Measurements from ENCODE around the gene SLC16A1.
"Not testable (repeated sequence)": the region's sequence is repeated elsewhere in the genome, so short reads cannot be mapped to it uniquely, and the experiment has no call there.

The SLC16A1 gene

DNA sequence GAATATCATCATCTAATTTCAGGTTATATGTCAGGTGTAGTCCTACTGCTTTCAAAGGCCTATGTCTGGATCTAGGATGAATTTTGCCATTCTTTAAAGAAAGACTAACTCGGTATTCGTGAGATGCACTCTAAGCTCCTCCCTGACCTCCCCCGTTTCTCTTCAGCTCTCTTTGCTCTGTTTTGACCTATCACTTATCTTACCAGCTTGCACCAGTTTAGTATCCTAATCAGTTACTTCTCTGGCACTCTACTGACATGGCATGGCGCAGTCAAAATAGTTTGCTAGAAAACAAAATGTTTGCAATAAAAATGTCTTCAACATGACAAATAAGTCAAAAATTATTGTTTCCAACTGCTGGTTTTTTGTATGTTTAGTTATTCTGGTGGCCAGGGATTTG lies 8.4 kb upstream of the SLC16A1 start:
- DNase-seq = no peak

DNA sequence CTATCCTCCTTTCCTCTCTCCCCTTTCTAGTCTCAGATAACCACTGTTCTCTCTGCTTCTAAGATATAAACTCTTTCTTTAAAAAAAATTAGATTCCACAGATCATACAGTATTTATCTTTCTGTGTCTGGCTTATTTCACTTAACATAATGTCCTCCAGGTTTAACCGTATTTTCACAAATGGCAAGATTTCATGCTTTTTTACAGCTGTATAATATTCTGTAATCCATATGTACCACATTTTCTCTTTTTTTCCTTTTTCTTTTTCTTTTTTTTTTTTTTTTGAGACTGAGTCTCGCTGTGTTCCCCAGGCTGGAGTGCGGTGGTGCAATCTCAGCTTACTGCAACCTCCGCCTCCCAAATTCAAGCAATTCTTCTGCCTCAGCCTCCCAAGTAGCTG lies 5.1 kb upstream of the SLC16A1 start:
- DNase-seq = no peak

DNA sequence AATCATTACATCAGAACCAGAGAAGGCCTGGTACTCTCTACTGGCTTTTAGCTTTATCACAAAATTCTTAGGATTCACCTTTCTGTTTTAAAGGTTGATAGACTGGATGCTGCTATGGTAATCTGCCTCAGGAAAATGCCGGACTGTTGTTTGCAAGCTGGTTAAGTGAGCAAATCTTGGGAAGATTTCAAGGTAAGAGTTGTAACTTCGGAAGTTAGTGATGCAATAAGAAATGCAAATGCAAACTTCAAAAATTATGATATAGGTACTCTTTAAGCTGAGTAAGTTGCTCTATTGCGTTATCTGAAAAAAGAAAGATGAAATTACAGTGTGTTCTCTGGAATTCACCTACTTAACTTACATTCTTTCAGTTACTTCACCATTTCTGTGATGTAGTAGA lies 4.4 kb upstream of the SLC16A1 start:
- DNase-seq = no peak

DNA sequence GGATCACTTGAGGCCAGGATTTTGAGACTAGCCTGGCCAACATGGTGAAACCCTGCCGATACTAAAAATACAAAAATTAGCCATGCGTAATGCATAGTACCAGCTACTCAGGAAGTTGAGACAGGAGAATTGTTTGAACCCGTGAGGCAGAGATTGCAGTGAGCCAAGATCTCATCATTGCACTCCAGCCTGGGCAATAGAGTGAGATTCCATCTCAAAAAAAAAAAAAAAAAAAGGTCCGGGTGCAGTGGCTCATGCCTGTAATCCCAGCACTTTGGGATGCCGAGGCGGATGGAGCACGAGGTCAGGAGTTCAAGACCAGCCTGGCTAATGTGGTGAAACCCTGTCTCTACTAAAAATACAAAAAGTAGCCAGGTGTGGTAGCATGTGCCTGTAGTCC lies 2.2 kb upstream of the SLC16A1 start:
- DNase-seq = not testable (repeated sequence)

DNA sequence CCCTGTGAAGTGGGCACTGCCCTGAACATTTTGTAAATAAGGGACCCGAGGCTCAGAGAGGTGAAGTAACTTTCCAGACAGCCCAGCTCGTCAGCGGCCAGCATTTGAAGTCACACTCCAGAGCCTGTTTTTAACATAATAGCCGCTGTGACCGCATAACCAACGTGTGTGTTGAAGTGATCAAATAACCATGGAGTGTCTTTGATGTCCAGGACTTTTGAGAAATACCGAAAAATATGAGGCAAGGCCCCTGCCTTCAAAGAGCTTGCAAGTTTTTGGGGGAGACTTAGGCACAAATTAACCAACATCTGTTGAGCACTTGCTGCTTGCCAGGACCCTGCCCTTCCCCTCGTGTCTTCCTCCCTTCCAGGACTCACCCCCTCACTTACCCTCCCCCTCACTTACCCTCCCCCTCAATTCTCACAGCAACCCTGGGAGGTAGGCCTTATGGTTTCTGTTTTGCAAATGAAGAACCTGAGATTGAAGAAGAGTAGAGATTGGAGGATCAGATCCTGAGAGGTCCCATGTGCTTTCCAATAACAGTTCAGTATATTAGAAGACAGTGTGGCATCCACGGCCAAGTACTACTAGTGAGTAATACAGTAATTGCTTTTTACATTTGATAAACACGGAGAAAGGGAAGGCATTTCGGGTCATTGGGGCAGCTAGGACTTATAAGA lies 1.3 kb upstream of the SLC16A1 start:
- peak; percentile 40 for DNase-seq

DNA sequence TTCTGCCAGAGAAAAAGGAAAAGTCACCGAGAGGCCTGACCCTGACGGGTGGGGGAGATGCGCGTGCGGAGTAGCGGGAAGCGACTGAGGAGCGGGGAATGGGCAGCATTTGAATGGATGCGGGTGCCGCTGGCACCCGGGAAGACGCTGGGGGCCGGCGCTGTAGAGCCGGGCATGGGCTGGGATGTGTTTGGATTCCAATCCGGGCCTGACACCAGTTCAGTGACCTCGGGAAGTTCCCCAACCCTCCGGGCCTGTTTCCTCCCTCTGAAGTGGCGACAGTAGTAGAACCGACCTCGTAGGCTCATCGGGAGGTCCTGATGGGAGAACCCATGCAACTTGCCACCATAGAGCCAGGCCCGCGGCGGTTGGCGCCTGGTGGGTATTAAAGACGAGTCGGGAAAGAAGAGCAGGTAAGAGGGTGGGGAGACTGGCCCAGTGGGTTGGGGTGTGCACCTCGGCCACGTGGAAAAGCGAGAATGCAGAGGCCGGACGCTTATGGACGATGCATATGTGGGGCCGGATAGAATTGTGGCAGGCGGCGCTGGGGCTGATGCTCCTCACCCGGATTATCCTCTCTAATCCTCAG lies 642 bp upstream of the SLC16A1 start:
- DNase-seq = peak; percentile 39

DNA sequence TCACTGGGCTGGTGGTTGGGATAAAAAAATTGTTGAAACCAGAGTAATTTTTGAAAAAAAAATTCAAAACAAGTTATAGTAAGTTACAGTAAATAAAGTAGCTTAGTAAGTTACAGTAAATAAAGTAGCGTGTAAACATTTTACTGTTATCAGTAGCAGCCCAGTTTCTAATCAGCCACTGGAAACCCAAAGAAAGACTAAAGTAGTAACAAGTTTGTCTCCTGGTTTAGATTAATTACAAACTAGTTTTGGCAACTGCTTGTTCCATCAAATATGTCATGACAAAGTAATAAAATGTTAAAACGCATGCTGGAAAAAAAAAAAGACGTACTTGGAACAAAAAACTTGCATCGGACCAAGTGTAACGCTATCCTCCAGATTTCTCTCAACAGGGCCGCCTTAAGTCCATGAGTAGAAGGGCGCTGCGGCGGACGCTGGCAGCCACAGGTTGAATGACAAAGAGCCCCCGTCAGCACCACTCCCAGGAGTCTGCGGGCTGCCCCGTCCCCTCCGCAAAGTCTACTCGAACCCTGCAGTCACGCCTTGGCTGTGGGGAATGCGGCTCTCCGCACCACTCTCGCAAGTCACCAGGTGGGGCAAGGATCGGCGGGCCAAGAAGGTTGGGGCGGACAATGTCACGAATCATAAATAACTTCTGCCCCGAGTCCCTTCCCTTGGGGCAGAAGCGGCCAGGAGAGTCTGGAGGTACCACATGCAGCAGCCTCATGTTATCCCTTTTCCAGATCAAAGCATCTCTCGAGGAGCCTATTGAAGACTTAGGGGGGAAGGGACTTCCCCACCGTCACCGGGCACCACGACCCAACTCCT lies 837 bp downstream of the SLC16A1 start:
- DNase-seq = peak; percentile 60

DNA sequence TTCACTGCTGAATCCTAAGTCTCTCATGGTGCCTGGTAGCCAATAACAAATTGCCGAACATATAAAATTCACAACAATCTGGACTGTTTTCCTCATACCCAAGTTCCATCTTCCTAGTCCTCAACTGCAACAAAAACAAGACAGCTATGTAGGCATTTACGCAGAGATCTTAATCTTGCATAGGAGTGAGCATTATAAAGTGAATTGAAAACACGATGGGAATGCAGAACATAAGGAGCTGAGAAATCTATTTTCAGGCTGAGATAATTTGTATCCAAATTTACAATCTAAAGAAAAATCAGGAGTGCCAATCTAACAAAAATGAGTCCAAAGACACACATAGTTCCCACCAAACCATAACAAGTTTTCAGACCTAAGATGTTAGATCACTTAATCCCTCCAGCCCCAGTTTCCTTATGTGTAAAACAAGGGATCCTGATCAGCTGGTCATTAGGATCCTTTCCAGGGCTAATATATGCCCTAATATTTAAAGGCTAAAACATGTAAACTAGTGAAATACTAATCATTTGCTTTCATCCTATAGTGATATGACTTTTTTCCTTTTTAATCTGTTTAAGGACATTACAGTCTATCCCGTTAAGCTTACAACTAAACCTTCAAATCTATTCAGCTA lies 1.9 kb downstream of the SLC16A1 start:
- no peak for DNase-seq

DNA sequence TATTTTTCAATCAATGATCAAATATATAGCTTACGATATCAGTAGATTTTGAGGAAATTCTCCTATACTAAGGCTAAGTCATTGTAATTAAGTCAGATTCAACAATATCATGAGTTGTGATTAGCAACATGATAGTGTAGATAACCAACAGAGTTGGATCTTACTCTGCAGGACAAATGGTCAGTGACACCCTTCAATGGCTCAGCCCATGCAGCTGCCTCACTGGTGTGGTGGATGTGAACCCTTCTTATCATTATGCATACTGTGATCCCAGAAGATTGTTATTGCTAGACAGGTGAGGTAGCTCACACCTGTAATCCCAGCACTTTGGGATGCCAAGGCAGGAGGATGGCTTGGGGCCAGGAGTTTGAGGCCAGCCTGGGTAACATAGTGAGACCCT lies 5.6 kb downstream of the SLC16A1 start:
- DNase-seq = no peak

DNA sequence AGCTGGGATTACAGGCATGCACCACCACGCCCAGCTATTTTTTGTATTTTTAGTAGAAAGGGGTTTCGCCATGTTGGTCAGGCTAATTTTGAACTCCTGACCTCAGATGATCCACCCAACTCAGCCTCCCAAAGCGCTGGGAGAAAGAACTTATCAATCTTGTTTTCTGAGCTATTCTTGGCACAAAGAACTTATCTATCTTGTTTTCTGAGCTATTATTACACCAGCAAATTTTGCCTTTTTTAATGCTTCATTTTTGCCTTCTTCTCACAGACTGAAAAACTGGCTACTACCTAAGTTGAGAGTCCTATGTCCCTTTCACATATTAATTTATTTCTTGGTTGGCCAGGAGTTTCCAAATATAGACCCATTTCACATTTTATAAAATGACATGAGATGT lies 9.3 kb downstream of the SLC16A1 start:
- DNase-seq = no peak

DNA sequence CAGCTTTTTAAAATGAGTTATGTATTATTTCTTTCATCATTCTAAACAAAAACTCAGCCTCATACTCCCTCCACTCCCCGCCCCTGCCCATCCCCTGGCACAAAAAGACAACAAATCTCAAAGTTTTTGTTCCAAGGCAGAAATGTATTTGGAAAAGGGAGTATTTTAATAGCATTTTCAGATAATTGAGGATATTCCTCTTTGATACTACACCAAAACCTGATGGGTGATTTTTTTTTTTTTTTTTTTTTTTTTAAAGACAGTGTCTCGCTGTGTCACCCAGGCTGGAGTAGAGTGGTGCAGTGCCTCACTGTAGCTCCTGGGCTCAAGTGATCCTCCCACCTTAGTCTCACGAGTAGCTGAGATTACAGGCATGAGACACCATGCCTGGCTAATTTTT lies 16.2 kb downstream of the SLC16A1 start:
- no peak for DNase-seq

DNA sequence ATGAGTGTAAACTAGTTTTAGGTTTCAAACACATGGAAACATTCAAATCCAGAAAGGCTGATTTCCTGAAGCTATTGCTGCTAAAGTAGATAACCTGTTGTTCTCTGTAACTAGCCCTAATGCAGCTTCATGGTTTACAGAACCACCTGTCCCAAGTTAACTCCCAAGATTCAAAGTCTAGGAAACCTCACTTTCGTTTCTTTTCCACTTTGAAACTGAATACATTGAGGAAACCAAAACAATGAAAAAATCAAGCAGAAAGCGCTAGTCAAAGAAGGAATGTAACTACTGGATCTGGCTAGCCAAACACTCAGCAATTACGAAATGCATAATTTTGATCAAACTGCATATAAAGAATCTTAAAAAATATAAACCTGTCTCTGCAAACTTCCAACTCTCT lies 17.8 kb downstream of the SLC16A1 start:
- no peak for DNase-seq

DNA sequence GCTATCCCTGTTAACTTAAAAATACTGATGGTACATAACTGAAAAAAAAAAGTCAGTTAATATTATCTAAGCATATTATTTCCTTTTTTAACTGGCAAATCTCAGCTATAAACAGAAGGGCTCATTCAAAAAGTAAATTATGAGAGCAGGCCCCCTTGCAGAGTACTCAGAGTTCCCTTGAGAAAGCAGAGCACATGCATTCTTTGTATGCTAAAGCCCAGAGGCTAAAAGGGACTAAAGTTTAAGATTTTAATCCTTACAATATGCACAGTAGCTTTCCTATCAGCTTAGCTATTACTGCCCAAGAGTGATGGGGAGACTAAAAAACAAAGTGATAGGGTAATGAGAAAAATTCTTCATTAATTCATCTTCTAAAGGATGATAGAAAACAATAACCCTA lies 18.5 kb downstream of the SLC16A1 start:
- no peak for DNase-seq

DNA sequence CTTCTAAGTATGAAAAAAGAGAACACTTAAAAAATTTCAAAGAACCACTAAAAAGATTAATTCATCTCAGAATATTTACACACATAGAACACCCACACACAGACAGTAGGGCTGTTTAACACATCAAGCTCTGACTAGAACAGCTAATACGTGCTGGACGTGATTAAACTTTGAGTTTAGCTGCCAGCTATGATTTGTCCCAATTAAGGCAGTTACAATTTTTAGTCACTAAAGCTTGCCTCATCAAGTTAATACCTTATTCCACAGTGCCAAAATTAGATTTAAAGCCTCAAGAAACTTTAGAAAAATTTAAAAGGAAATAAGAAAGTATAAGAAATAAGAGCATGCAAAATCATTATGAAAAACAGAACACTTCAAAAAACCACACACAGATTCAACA lies 18.9 kb downstream of the SLC16A1 start:
- no peak for DNase-seq

DNA sequence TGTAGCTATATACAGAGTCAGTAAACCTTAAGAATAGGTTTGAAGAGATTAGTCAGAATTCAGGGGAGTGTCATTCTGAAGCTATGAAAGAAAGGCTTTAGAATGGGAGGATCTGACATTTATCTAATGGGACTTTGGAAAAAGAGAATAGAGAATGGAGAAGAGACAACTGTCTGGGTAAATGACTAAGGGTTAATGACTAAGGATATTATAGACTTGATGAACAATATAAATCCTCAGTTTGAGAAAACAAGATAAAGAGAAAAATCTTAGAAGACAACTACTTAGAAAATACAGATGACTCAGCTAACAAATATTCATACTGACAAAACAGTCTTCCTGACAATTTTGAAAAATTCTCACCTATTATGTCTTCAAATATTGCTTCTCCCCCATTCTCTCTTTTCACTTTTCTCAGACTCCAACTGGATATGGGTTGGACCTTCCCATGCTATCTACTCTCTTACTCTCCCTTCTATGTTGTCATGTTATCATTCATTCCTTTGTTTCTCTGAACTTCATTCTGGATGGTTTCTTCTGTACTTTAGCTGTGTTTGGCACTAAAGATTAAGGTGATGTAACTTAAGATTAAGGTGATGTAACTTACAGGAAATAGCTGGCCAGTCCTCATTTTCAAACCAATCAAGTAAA lies 20.4 kb downstream of the SLC16A1 start:
- no peak for DNase-seq

DNA sequence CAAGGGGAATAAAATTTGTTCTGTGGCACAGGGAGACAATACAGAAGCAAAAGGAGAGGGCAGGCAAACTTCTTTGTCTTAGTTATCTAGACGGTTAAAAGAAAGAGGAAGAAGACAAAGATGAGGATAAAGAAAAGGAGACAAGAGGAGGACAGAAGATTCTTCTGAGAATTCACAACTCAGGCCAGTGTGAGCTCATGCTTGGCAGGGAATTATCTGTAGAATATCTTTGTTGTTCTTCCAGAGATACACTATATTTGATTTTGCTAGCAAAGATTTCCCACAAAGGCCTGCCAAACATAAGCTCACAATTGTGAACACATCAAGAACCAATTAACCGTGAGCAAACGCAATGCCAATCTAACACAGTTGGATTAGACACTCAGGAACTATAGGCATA lies 21.4 kb downstream of the SLC16A1 start:
- no peak for DNase-seq

DNA sequence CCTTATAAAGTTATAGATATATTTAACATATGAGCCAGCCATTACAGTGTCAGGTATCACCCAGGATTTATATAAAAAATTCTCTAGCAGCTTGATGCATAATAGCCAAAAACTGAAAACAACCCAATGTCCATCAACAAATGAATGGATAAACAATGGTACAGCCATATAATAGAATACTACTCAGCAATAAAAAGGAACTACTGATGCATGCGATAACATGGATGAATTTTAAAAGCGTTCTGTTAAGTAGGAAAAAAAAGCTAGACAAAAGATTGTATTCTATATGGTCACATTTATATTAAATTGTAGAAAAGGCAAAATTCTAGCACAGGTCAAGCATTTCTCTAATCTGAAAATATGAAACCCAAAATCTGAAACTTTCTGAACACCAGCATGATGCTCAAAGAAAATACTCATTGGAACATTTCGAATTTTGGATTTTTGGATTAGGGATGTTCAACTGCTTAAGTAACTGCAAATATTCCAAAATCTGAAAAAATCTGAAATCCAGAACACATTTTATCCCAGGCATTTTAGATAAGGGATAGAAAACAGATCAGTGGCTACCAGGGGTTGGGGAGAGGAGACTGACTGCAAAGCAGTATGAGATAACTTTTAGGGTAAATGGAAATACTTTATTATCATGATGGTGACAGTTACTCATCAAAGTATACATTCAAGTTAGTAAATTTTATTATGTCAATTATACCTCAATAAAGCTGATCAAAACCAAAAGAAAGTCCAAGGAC lies 22.0 kb downstream of the SLC16A1 start:
- DNase-seq = no peak

DNA sequence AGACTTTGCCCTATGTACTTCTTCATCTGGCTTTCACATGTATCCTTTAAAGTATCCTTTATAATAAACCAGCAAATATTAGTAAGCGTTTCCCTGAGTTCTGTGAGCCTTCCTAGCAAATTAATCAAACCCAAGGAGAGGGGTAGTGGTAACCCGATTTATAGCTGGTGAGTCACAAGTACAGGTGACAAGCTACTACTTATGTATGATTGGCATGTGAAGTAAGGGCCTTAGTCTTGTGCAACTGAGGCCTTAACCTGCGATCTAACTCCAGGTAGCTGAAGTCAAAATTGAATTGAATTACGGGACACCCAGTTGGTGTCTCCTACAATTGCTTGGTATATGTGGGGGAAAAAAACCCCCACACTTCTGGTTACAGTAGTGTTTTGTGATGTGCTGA lies 26.0 kb downstream of the SLC16A1 start:
- DNase-seq = no peak

DNA sequence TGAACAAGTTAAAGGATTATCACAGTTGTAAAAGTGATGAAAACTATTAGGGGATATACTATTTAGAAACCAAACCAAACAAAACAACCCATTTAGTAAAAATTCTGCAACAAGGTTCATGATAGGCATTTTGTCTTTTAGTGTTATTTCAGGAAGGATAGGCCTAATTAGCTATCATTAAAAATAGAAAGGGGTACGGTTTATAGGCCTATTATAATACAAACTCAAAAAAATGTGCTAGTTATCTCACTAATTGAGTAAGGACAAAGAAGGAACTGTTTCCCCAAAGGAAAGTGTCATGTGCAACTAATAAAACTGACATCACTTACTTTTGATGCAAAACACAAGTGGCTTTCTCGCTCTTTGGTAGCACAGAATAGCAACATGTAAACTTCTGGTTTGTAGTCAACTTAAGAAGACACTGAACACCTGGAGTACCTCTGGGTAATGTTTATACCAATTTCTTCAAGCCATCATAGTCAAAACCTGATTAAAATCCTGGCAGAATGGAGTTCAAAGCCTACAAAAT lies 28.5 kb downstream of the SLC16A1 start:
- DNase-seq = no peak

DNA sequence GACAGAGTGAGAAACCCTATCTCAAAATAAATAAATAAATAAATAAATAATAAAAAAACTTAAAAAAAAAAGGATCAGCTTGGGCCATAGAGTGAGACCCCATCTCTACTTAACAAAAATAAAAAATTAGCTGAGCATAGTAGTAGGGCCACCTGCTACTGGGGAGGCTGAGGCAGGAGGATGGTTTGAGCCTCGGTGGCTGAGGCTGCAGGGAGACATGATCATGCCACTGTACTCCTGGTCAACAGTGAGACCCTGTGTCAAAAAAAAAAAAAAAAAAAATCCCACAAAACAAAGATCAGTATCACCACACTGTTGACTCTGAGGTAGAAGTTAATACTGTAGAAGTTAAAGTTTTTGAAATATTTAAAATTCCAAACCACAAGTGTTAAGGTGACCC lies 29.1 kb downstream of the SLC16A1 start:
- no peak for DNase-seq

DNA sequence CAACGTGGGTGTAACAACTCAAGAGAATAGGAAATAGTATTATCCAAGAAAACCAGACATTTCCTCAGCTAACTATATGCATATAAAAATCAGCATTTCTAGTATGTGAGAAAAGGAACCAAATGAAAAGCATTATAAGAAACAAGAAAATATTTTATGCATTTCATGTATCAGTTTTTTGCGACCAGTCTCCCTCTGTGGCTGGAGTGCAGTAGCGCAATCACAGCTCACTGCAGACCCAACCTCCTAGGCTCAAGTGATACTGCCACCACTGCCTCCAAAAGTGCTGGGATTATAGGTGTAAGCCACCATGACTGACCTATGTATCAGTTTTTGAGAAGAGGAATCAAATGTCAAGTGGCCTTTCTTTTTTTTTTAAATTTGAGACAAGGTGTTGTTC lies 31.0 kb downstream of the SLC16A1 start:
- no peak for DNase-seq

DNA sequence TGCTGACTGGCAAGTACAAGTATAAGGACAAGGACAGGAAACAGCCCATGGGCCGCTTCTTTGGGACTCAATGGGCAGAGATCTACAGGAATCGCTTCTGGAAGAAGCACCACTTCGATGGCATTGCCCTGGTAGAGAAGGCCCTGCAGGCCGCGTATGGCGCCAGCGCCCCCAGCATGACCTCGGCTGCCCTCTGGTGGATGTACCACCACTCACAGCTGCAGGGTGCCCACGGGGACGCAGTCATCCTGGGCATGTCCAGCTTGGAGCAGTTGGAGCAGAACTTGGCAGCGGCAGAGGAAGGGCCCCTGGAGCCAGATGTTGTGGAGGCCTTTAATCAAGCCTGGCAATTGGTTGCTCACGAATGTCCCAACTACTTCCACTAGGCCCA lies 32.0 kb downstream of the SLC16A1 start:
- no peak for DNase-seq
